Measurements from ENCODE around the gene FERMT3.

Gene FERMT3

GRCh38 chr11:64204080-64204440, 2.5 kb upstream of the FERMT3 start:
- peaks cover 23% of the 10 kb centered on the region for H3K4me1 ChIP-seq (ENCODE audit: insufficient read depth, insufficient read length)
- H3K36me3 ChIP-seq (ENCODE audit: insufficient read depth, insufficient read length, low read length): peaks cover 89% of the 10 kb centered on the region
- H3K27me3 ChIP-seq (ENCODE audit: insufficient read depth, insufficient read length): no peaks in the 10 kb centered on the region
- peak overlapping the region; percentile 9 for H3K9ac ChIP-seq (ENCODE audit: insufficient read length, low read depth)
- H3K4me3 ChIP-seq (ENCODE audit: insufficient read length, low read depth): no peak overlapping the region
- no peak for DNase-seq (ENCODE audit: low read depth, low spot score)
- no peak for TF ChIP-seq SUZ12 (IDR thresholded peaks at IDR 0.05; ENCODE audit: extremely low read depth, insufficient read depth, insufficient read length)
- no peak for TF ChIP-seq ZNF274 (IDR thresholded peaks at IDR 0.05; ENCODE audit: low read depth, low read length)
- TF ChIP-seq YY1 (IDR thresholded peaks at IDR 0.05; ENCODE audit: insufficient read depth, insufficient read length): no peak
- no peaks in the 10 kb centered on the region for H3K9me3 ChIP-seq (ENCODE audit: insufficient read depth, low read length)

- Histone ChIP-seq H3K9ac (ENCODE audit: insufficient read length, low read depth) (no peak overlapping the region), H3K9me3 (ENCODE audit: insufficient read depth, low read length) (no peaks in the 10 kb centered on the region), H3K36me3 (ENCODE audit: insufficient read depth, insufficient read length, low read length) (peaks cover 90% of the 10 kb centered on the region), H3K27me3 (ENCODE audit: insufficient read depth, insufficient read length) (no peaks in the 10 kb centered on the region), H3K4me3 (ENCODE audit: insufficient read length, low read depth) (no peak overlapping the region), H3K4me1 (ENCODE audit: insufficient read depth, insufficient read length) (peaks cover 23% of the 10 kb centered on the region)
- peak; percentile 78 for DNase-seq (ENCODE audit: low read depth, low spot score)
- TF ChIP-seq YY1 (IDR thresholded peaks at IDR 0.05; ENCODE audit: insufficient read depth, insufficient read length) (no peak), ZNF274 (IDR thresholded peaks at IDR 0.05; ENCODE audit: low read depth, low read length) (no peak), SUZ12 (IDR thresholded peaks at IDR 0.05; ENCODE audit: extremely low read depth, insufficient read depth, insufficient read length) (no peak)
Observed at GRCh38 chr11:64204464-64204989, 2.0 kb upstream of the FERMT3 start.

GRCh38 chr11:64207256-64208085, 950 bp downstream of the FERMT3 start:
- Histone ChIP-seq H3K4me1 (ENCODE audit: insufficient read depth, insufficient read length) (peaks cover 23% of the 10 kb centered on the region), H3K9ac (ENCODE audit: insufficient read length, low read depth) (peak overlapping the region; percentile 9), H3K36me3 (ENCODE audit: insufficient read depth, insufficient read length, low read length) (peaks cover 77% of the 10 kb centered on the region), H3K4me3 (ENCODE audit: insufficient read length, low read depth) (no peak overlapping the region), H3K27me3 (ENCODE audit: insufficient read depth, insufficient read length) (no peaks in the 10 kb centered on the region), H3K9me3 (ENCODE audit: insufficient read depth, low read length) (no peaks in the 10 kb centered on the region)
- TF ChIP-seq SUZ12 (IDR thresholded peaks at IDR 0.05; ENCODE audit: extremely low read depth, insufficient read depth, insufficient read length) (no peak), ZNF274 (IDR thresholded peaks at IDR 0.05; ENCODE audit: low read depth, low read length) (no peak), YY1 (IDR thresholded peaks at IDR 0.05; ENCODE audit: insufficient read depth, insufficient read length) (no peak)
- DNase-seq (ENCODE audit: low read depth, low spot score): no peak

- no peaks in the 10 kb centered on the region for H3K27me3 ChIP-seq (ENCODE audit: insufficient read depth, insufficient read length)
- no peak for DNase-seq (ENCODE audit: low read depth, low spot score)
- TF ChIP-seq SUZ12 (IDR thresholded peaks at IDR 0.05; ENCODE audit: extremely low read depth, insufficient read depth, insufficient read length) (no peak), ZNF274 (IDR thresholded peaks at IDR 0.05; ENCODE audit: low read depth, low read length) (no peak), YY1 (IDR thresholded peaks at IDR 0.05; ENCODE audit: insufficient read depth, insufficient read length) (no peak)
- no peak overlapping the region for H3K4me3 ChIP-seq (ENCODE audit: insufficient read length, low read depth)
- H3K4me1 ChIP-seq (ENCODE audit: insufficient read depth, insufficient read length): peaks cover 23% of the 10 kb centered on the region
- H3K9me3 ChIP-seq (ENCODE audit: insufficient read depth, low read length): no peaks in the 10 kb centered on the region
- H3K36me3 ChIP-seq (ENCODE audit: insufficient read depth, insufficient read length, low read length): peaks cover 72% of the 10 kb centered on the region
- H3K9ac ChIP-seq (ENCODE audit: insufficient read length, low read depth): peak overlapping the region; percentile 9
Observed at GRCh38 chr11:64208086-64208795, 1.7 kb downstream of the FERMT3 start.

GRCh38 chr11:64208796-64209562, 2.5 kb downstream of the FERMT3 start:
- Histone ChIP-seq H3K4me3 (ENCODE audit: insufficient read length, low read depth) (no peak overlapping the region), H3K36me3 (ENCODE audit: insufficient read depth, insufficient read length, low read length) (peaks cover 64% of the 10 kb centered on the region), H3K27me3 (ENCODE audit: insufficient read depth, insufficient read length) (no peaks in the 10 kb centered on the region), H3K9ac (ENCODE audit: insufficient read length, low read depth) (no peak overlapping the region), H3K4me1 (ENCODE audit: insufficient read depth, insufficient read length) (peaks cover 20% of the 10 kb centered on the region), H3K9me3 (ENCODE audit: insufficient read depth, low read length) (no peaks in the 10 kb centered on the region)
- no peak for TF ChIP-seq ZNF274 (IDR thresholded peaks at IDR 0.05; ENCODE audit: low read depth, low read length)
- no peak for TF ChIP-seq SUZ12 (IDR thresholded peaks at IDR 0.05; ENCODE audit: extremely low read depth, insufficient read depth, insufficient read length)
- no peak for TF ChIP-seq YY1 (IDR thresholded peaks at IDR 0.05; ENCODE audit: insufficient read depth, insufficient read length)
- no peak for DNase-seq (ENCODE audit: low read depth, low spot score)

- peaks cover 59% of the 10 kb centered on the region for H3K36me3 ChIP-seq (ENCODE audit: insufficient read depth, insufficient read length, low read length)
- no peak for DNase-seq (ENCODE audit: low read depth, low spot score)
- H3K9me3 ChIP-seq (ENCODE audit: insufficient read depth, low read length): no peaks in the 10 kb centered on the region
- H3K4me1 ChIP-seq (ENCODE audit: insufficient read depth, insufficient read length): peaks cover 20% of the 10 kb centered on the region
- H3K27me3 ChIP-seq (ENCODE audit: insufficient read depth, insufficient read length): no peaks in the 10 kb centered on the region
- TF ChIP-seq SUZ12 (IDR thresholded peaks at IDR 0.05; ENCODE audit: extremely low read depth, insufficient read depth, insufficient read length) (no peak), ZNF274 (IDR thresholded peaks at IDR 0.05; ENCODE audit: low read depth, low read length) (no peak), YY1 (IDR thresholded peaks at IDR 0.05; ENCODE audit: insufficient read depth, insufficient read length) (no peak)
- no peak overlapping the region for H3K4me3 ChIP-seq (ENCODE audit: insufficient read length, low read depth)
- no peak overlapping the region for H3K9ac ChIP-seq (ENCODE audit: insufficient read length, low read depth)
Observed at GRCh38 chr11:64209563-64209843, 3.0 kb downstream of the FERMT3 start.
